ENCODE measurements around the gene PFKL.

DNA sequence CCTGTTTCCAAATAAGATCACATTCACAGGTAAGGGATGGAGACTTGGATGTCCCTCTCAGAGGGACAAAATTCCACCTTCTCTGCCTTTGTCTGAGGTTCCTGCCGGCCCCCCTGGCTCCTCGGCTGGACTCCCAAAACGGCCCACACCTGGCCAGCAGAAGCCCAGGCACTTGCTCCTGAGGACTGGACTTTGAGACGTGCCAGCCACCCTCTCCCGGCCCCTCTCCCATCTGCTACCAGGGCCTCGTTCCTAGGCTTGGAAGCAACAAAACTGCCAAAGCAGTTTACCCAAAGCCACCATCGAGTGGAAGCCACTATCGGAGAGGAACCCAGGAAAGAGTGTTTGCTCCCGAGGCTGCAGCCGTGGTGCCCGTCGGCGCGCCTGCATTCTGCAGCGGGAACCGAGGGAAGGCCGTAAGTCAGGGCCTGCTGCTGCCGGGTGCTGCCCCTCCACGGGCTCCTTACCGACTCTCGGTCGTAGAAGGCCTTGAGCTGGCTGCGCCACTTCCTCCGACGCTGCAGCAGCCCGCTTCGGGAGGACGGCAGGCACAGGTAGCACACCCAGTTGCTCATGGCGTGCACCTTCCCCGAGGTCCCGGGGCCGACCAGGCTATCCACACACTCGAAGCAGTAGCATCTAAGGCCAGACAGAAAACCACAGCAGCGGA lies 41.7 kb upstream of the PFKL start:
- TF ChIP-seq, protein P1, sequence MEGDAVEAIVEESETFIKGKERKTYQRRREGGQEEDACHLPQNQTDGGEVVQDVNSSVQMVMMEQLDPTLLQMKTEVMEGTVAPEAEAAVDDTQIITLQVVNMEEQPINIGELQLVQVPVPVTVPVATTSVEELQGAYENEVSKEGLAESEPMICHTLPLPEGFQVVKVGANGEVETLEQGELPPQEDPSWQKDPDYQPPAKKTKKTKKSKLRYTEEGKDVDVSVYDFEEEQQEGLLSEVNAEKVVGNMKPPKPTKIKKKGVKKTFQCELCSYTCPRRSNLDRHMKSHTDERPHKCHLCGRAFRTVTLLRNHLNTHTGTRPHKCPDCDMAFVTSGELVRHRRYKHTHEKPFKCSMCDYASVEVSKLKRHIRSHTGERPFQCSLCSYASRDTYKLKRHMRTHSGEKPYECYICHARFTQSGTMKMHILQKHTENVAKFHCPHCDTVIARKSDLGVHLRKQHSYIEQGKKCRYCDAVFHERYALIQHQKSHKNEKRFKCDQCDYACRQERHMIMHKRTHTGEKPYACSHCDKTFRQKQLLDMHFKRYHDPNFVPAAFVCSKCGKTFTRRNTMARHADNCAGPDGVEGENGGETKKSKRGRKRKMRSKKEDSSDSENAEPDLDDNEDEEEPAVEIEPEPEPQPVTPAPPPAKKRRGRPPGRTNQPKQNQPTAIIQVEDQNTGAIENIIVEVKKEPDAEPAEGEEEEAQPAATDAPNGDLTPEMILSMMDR (IDR thresholded peaks at IDR 0.05): no peak
- no peak for TF ChIP-seq POLR2A (IDR thresholded peaks at IDR 0.05)
